NK-92 (cell line): ENCODE measurements around the gene ARFGAP2.
"Not testable (repeated sequence)": the region's sequence is repeated elsewhere in the genome, so short reads cannot be mapped to it uniquely, and the experiment has no call there.

Experiments
- DNase-seq: peaks from one replicate; lab custom pipeline; 2025; ENCODE audit not compliant: unreplicated experiment; lab: John Stamatoyannopoulos, UW

Gene ARFGAP2

DNA sequence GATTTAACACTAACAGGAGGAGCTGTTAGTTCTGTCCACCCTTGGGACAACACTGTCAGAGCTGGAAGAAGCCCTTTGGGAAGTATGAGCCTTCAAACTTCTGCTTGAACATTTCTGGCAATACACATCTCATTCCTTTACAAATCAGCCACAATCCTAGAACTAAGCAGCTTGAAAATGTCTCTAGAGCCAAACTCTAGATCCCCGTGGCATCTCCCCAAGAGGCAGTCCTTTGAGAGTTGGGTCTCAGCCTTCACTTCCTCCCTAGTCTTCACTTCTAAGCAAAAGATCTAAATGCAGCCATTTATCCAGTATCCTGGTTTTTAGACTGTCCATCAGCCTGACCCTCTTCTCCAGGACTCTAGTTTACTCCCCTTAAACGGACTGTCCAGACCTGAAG, 26.9 kb downstream of the ARFGAP2 start:
- DNase-seq, result no peak

DNA sequence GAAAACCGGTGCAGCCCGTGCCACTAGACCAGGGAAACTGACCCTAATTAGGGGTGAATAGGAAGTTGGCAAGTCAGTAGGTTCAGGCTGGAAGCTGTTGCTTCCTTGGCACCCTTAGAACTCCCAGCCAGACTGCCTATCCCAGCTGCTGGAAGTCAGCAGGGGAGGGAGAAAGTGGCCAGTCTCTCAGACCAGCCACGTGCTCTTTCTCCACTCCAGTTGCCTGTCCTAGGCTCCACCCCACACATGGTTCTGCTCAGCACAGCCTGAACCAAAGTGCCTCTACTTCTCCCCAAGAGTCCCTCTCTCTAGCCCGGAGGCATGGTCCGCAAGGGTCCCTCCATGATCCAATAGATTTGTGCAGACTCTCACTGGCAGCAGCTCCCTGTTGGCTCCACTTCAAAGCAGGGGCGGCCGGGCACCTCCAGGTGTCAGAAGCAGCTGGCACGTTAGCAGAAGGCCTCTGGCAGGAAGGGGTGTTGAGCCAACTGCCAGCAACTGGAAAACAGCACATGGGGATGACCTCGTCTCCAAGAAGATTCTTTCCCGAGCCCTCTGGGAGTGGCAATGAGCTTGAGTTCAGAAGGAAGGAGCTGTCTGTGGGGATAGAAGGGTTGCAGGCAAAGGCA, 27.7 kb downstream of the ARFGAP2 start:
- no peak for DNase-seq

GRCh38 chr11:47148270-47148669, 28.4 kb downstream of the ARFGAP2 start:
- no peak for DNase-seq

GRCh38 chr11:47147681-47148080, 29.0 kb downstream of the ARFGAP2 start:
- DNase-seq, result no peak

DNA sequence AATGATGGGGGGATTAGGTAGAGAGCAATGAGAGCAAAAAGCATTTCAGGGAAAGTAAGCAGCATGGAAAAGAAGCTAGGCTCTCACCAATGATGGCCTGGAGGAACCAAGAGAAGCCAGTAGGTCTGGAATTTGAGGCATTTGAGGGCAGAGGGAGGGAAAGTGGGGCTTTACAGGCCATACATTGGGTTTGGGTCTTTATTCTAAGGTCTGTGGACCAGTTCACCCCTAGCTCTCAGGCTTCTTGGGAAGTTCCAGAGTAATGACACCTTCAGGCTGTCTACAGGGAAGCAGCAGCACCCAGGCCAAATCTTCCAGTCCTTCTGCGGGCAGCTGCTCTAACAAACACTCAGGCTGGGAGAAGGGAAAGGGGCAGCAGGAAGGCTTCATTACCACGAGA, 29.4 kb downstream of the ARFGAP2 start:
- no peak for DNase-seq

DNA sequence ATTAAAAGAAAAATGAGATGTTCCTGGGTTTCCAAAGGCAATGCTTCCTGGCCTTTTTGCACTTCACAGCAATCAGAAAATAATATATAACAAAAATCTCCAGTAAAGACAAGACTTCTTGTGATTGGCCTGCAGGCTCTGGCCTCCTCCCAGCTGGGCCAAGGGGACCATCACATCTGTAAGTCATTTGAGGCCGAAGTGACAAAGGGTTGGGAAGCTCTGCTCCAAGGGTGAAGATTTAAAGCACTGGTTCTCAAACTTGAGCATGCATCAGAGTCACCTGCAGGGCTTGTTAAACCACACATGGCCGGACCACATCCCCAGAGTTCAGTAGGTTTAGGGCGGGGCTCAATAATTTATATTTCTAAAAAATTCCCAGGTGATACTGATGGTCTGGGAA, 32.1 kb downstream of the ARFGAP2 start:
- DNase-seq, result no peak

GRCh38 chr11:47143322-47143721, 33.4 kb downstream of the ARFGAP2 start:
- DNase-seq, result no peak

DNA sequence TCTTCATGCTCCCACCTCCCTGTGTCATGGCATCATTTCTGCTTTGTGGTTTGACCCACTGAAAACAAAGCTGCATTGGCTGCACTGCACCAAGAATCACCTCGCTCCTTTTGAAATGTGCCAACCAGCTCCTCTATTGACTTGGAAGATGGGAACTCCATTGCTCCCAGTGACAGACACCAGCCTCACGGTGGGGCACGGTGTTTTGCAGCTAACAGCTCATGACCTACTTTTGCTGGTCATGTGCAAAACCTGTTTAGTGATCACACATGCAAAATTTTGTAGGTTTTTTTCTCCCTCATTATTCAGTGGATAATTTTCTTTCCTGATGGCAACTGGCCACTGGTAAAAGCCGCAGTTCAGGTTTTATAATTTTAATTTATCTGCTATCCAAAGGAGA, 36.8 kb downstream of the ARFGAP2 start:
- no peak for DNase-seq

GRCh38 chr11:47137476-47137875, 39.2 kb downstream of the ARFGAP2 start:
- DNase-seq, result no peak

- no peak for DNase-seq
These were observed 39.8 kb downstream of the ARFGAP2 start for GRCh38 chr11:47136921-47137320.

DNA sequence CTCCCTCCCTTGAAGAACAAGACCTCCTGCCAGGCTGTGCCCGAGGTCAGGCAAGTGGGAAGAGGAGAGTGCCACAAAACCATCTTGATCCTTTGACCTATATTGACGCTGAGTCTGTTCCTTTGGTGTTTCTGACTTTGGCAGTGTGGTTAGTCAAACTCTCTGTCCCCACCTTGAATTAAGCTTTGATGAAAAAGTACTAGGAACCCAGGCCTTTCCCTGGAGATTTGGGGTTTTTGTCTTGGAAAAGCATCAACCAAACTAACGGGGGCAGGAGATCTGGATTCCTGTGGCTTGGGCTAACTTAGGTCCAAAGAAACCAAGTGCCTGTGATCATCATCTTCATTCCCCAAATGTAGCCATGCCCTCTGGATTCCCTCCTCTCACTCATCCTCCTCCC, 40.4 kb downstream of the ARFGAP2 start:
- DNase-seq, result no peak

GRCh38 chr11:47132981-47133380, 43.7 kb downstream of the ARFGAP2 start:
- DNase-seq, result no peak

DNA sequence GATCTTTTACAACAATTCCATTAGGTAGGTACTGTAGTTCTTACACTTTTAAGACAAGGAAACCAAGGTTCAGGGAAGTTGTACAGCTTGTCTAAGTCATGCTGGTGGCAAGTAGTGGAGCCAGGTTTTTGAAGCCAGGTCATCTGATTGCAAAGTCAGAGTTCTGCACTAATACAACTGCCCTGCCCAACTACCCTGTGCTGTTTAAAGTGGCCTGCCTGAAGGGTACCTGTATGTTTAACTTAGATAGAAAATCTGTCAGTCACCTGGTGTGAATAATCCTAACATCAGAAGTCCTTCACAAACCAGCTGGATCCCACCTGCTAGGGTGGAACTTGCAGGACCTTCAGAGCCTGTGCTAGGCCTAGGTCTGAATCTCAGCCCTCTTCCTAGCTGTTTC, 44.2 kb downstream of the ARFGAP2 start:
- DNase-seq, result no peak

DNA sequence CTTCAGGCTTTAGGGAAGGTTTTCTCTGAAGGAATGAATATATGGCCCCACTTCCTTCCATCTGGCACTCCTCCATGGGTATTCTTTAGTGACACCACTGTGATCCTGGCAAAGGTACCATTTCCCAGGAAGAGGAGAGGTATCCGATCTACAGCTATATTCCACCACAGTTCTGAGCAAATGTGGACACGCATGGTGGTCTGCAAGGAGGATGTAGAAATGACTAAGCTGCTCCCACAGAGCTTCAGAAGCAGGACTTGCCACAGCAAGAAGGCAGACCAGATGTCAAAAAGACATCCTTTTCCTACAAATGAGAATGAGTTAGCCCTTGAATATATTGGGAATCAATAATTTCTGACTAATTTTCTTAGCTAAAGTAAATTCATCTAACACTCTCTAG, 45.5 kb downstream of the ARFGAP2 start:
- no peak for DNase-seq

DNA sequence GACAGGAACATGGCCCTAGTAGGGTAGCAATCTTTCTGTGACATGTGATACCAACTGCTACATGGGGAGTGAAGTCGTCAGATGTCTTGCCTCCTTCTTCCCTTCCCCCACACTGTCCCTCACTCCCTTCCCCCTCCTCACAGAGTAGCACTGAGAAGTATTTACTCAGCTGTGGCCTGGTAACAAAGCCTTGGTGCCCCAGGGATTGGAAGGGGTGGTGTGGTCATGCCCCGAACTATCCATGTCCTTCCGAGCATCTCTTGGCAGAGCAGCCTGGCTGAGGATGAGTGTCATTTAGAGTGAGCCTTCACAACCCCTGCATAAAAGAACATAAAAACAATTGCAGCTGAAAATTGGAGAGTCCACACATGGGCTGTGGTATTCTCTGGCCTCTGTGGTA, 46.1 kb downstream of the ARFGAP2 start:
- no peak for DNase-seq

GRCh38 chr11:47127213-47127612, 49.5 kb downstream of the ARFGAP2 start:
- DNase-seq, result no peak

DNA sequence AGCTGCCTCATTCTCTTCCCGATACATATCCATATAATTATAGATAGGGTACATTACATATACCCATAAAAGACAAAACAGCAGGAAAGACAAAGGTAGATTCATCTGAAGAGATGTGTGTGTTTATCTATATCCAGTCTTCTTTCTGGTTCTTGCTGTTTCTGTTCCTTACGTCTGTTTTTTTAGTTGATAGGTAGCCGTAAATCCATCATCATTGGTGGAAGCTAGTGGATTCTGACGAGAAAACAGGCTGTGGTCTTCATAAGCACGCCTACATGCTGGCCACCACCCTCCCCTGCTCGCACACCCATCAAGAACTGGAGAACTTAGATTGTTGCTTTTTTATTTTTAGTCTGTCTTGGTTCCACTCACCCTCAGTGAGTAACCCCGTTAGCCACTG, 51.6 kb downstream of the ARFGAP2 start:
- no peak for DNase-seq

GRCh38 chr11:47124675-47125074, 52.0 kb downstream of the ARFGAP2 start:
- no peak for DNase-seq

- DNase-seq, result no peak
These were observed 53.6 kb downstream of the ARFGAP2 start for GRCh38 chr11:47123094-47123493.

GRCh38 chr11:47121731-47122130, 54.9 kb downstream of the ARFGAP2 start:
- no peak for DNase-seq

GRCh38 chr11:47121056-47121455, 55.6 kb downstream of the ARFGAP2 start:
- DNase-seq, result no peak

- DNase-seq, result not testable (repeated sequence)
These were observed 57.6 kb downstream of the ARFGAP2 start for GRCh38 chr11:47118958-47119688.
